Dendritic cell treated with granulocyte-macrophage colony-stimulating factor and Interleukin-4, amounts not matched to agents 40 ng/mL and 50 ng/mL, for 4 days (primary cell): ENCODE measurements around the gene HOXD3.
A peak's percentile ranks its signal among the peaks of the same experiment; 100 is the strongest.

ENCODE experiments used
- H3K27ac Mint-ChIP-seq: one replicate; pipeline ENCODE4 v1.8.0; 2022; ENCODE audit warnings: mild to moderate bottlenecking, mixed read lengths
- H3K27me3 Mint-ChIP-seq: one replicate; pipeline ENCODE4 v1.8.0; 2022; ENCODE audit warnings: mild to moderate bottlenecking, mixed read lengths
- H3K36me3 Mint-ChIP-seq: one replicate; pipeline ENCODE4 v1.8.0; 2022; ENCODE audit warnings: low read depth, mixed read lengths
- H3K4me1 Mint-ChIP-seq: one replicate; pipeline ENCODE4 v1.8.0; 2022; ENCODE audit warnings: low read depth, mixed read lengths
- H3K4me3 Mint-ChIP-seq: one replicate; pipeline ENCODE4 v1.8.0; 2022; ENCODE audit warnings: mild to moderate bottlenecking, moderate library complexity, mixed read lengths
- H3K9me3 Mint-ChIP-seq: one replicate; pipeline ENCODE4 v1.8.0; 2022; ENCODE audit warnings: mixed read lengths
- intact Hi-C: fragments of 100-400 bp; cut with micrococcal nuclease; formaldehyde crosslinking; loops from one replicate; pipeline ENCODE4 v1.15.0; 2022

Gene HOXD3

GRCh38 chr2:176117162-176117822, 39.8 kb upstream of the HOXD3 start:
- H3K9me3 Mint-ChIP-seq: no peaks in the 10 kb centered on the region
- H3K27me3 Mint-ChIP-seq: peaks cover 94% of the 10 kb centered on the region
- H3K4me3 Mint-ChIP-seq: no peak overlapping the region
- H3K36me3 Mint-ChIP-seq: no peaks in the 10 kb centered on the region
- intact Hi-C loops: no loop called here
- H3K27ac Mint-ChIP-seq: no peak overlapping the region
- peaks cover 9% of the 10 kb centered on the region for H3K4me1 Mint-ChIP-seq

GRCh38 chr2:176117823-176118371, 39.2 kb upstream of the HOXD3 start:
- intact Hi-C loops: no loop called here
- H3K9me3 Mint-ChIP-seq: no peaks in the 10 kb centered on the region
- no peaks in the 10 kb centered on the region for H3K36me3 Mint-ChIP-seq
- H3K27me3 Mint-ChIP-seq: peaks cover 94% of the 10 kb centered on the region
- H3K4me3 Mint-ChIP-seq: no peak overlapping the region
- peaks cover 14% of the 10 kb centered on the region for H3K4me1 Mint-ChIP-seq
- H3K27ac Mint-ChIP-seq: no peak overlapping the region

- Mint-ChIP-seq H3K9me3 (no peaks in the 10 kb centered on the region), H3K4me3 (peak overlapping the region; percentile 54), H3K4me1 (peaks cover 17% of the 10 kb centered on the region), H3K27ac (no peak overlapping the region), H3K36me3 (no peaks in the 10 kb centered on the region), H3K27me3 (peaks cover 94% of the 10 kb centered on the region)
- intact Hi-C loops: no loop called here
Measured at GRCh38 chr2:176118601-176119339, 38.3 kb upstream of the HOXD3 start.

- Mint-ChIP-seq H3K27ac (no peak overlapping the region), H3K4me1 (peaks cover 30% of the 10 kb centered on the region), H3K4me3 (no peak overlapping the region), H3K27me3 (peaks cover 96% of the 10 kb centered on the region), H3K36me3 (no peaks in the 10 kb centered on the region), H3K9me3 (no peaks in the 10 kb centered on the region)
- intact Hi-C loops: no loop called here
Measured at GRCh38 chr2:176120364-176121189, 36.5 kb upstream of the HOXD3 start.

- H3K27ac Mint-ChIP-seq: no peak overlapping the region
- intact Hi-C loops: no loop called here
Measured at GRCh38 chr2:176121190-176122051, 35.7 kb upstream of the HOXD3 start.

GRCh38 chr2:176122052-176122682, 34.9 kb upstream of the HOXD3 start:
- peak overlapping the region; percentile 59 for H3K4me3 Mint-ChIP-seq
- H3K27me3 Mint-ChIP-seq: peaks cover 94% of the 10 kb centered on the region
- intact Hi-C loops: no loop called here
- H3K27ac Mint-ChIP-seq: no peak overlapping the region
- H3K9me3 Mint-ChIP-seq: no peaks in the 10 kb centered on the region
- H3K4me1 Mint-ChIP-seq: peaks cover 30% of the 10 kb centered on the region
- H3K36me3 Mint-ChIP-seq: no peaks in the 10 kb centered on the region

More at GRCh38 chr2:176121190-176122051, 35.7 kb upstream of the HOXD3 start:
- Mint-ChIP-seq H3K4me1 (peaks cover 30% of the 10 kb centered on the region), H3K4me3 (no peak overlapping the region), H3K27me3 (peaks cover 96% of the 10 kb centered on the region), H3K9me3 (no peaks in the 10 kb centered on the region), H3K36me3 (no peaks in the 10 kb centered on the region)

GRCh38 chr2:176122683-176123410, 34.3 kb upstream of the HOXD3 start, which contains the start of gene HOXD9:
Gene HOXD9 (plus strand): TSS chr2:176122719. CDS start chr2:176122769, 50 bp downstream.
- intact Hi-C loops: no loop called here
- Mint-ChIP-seq H3K27ac (no peak within 1 kb of the TSS), H3K9me3 (no peaks in the 10 kb centered on the region), H3K4me3 (peak within 1 kb of the TSS; percentile 59), H3K27me3 (peaks cover 93% of the 10 kb centered on the region), H3K36me3 (no peaks in the 10 kb centered on the region), H3K4me1 (peaks cover 30% of the 10 kb centered on the region)

GRCh38 chr2:176123411-176124109, 33.5 kb upstream of the HOXD3 start:
- Mint-ChIP-seq H3K27ac (no peak overlapping the region), H3K27me3 (peaks cover 93% of the 10 kb centered on the region), H3K36me3 (no peaks in the 10 kb centered on the region), H3K9me3 (no peaks in the 10 kb centered on the region), H3K4me1 (peaks cover 35% of the 10 kb centered on the region), H3K4me3 (peak overlapping the region; percentile 59)
- intact Hi-C loops: no loop called here

- Mint-ChIP-seq H3K27me3 (peaks cover 94% of the 10 kb centered on the region), H3K27ac (no peak overlapping the region), H3K9me3 (no peaks in the 10 kb centered on the region), H3K4me1 (peaks cover 36% of the 10 kb centered on the region), H3K36me3 (no peaks in the 10 kb centered on the region), H3K4me3 (no peak overlapping the region)
- intact Hi-C loops: no loop called here
Measured at GRCh38 chr2:176124110-176124946, 32.8 kb upstream of the HOXD3 start.

- H3K36me3 Mint-ChIP-seq: no peaks in the 10 kb centered on the region
- peaks cover 37% of the 10 kb centered on the region for H3K4me1 Mint-ChIP-seq
- H3K4me3 Mint-ChIP-seq: no peak overlapping the region
- intact Hi-C loops: loop anchor here (5.0 kb wide), 2 partner anchors 512 to 1037 kb away; no protein-coding TSS in a partner anchor
- peaks cover 91% of the 10 kb centered on the region for H3K27me3 Mint-ChIP-seq
- H3K9me3 Mint-ChIP-seq: no peaks in the 10 kb centered on the region
- no peak overlapping the region for H3K27ac Mint-ChIP-seq
Measured at GRCh38 chr2:176124947-176125771, 31.9 kb upstream of the HOXD3 start.

- no peak overlapping the region for H3K4me3 Mint-ChIP-seq
- intact Hi-C loops: loop anchor here (2.0 to 5.0 kb wide), 3 partner anchors 512 to 1037 kb away; no protein-coding TSS in a partner anchor
- no peak overlapping the region for H3K27ac Mint-ChIP-seq
- peaks cover 39% of the 10 kb centered on the region for H3K4me1 Mint-ChIP-seq
- no peaks in the 10 kb centered on the region for H3K36me3 Mint-ChIP-seq
- H3K27me3 Mint-ChIP-seq: peaks cover 88% of the 10 kb centered on the region
- H3K9me3 Mint-ChIP-seq: no peaks in the 10 kb centered on the region
Measured at GRCh38 chr2:176125772-176126054, 31.4 kb upstream of the HOXD3 start.
